GM23248 (cell line): ENCODE results near the gene HES3.

Experiments used
- EZH2 ChIP-seq: fragments of 200-600 bp; sonication (generic); IDR thresholded peaks from 2 replicates; pipeline ENCODE4 v1.6.1; 2018; ENCODE audit warnings: antibody characterized with exemption, mild to moderate bottlenecking; ENCODE audit not compliant: insufficient read depth, poor library complexity, severe bottlenecking
- EZH2phosphoT487 ChIP-seq: fragments of 200-600 bp; sonication (generic); IDR thresholded peaks from 2 replicates; pipeline ENCODE4 v1.6.1; 2018; ENCODE audit warnings: antibody characterized with exemption, moderate library complexity, mild to moderate bottlenecking, low read depth; ENCODE audit not compliant: insufficient read depth

- TF ChIP-seq EZH2phosphoT487, result no peak
- no peak for TF ChIP-seq EZH2
These were observed 35.8 kb downstream of the HES3 start for GRCh38 chr1:6279613-6280383.
